Thyroid gland (tissue), 4 donors: ENCODE measurements around the gene AIG1.

Experiments used
- CTCF ChIP-seq, 6 experiments: fragments of 200-600 bp in 3 of 6; fragments of 450-650 bp in 3 of 6; sonication (generic) in 3 of 6; IDR thresholded peaks; one replicate each; pipeline ENCODE4 v1.5.1; 2016 to 2019; ENCODE audit warnings: antibody characterized with exemption in 6 of 6, mild to moderate bottlenecking in 2 of 6, inconsistent platforms in 1 of 6, moderate library complexity in 1 of 6
- POLR2A ChIP-seq, 2 donors: fragments of 450-650 bp; IDR thresholded peaks; one replicate each; pipeline ENCODE4 v1.6.1; 2017; ENCODE audit warnings: antibody characterized with exemption in 2 of 2, mild to moderate bottlenecking in 2 of 2, moderate library complexity in 1 of 2

GRCh38 chr6:143260857-143261256 is 200.2 kb downstream of the AIG1 start:
- TF ChIP-seq CTCF (IDR thresholded peaks at IDR 0.05) (no peak), POLR2A (IDR thresholded peaks at IDR 0.05) (no peak)
